ENCODE results near the gene RPS3. TPM values are rescaled to one million over a fixed set of nuclear protein-coding genes. Genes with fewer than 3 reads are reported as not detected.

Gene RPS3
- total and polyA plus RNA-seq, 9 of the 15 experiments (the other 6 are each of a cell fraction or from before 2014, with no cell fraction given), result 2,700 to 5,771 (median 3,679) TPM

- Histone ChIP-seq H3K9me1 (ENCODE audit: control insufficient read depth, insufficient read depth, low read length) (no peaks in the 10 kb centered on the region), H3K9me3 (replicated peaks; ENCODE audit: control insufficient read depth, insufficient read depth, low read depth, low read length) (no peaks in the 10 kb centered on the region), H3K36me3 (ENCODE audit: control insufficient read depth, insufficient read depth, low read length) (no peaks in the 10 kb centered on the region; the same call in 2 of the 3 replicates), H3K27ac (ENCODE audit: extremely low read depth, low read depth, low read length) (no peak overlapping the region), H3K9ac (ENCODE audit: insufficient read depth in 1 of 2, low read depth in 2 of 2, low read length in 2 of 2) (no peak overlapping the region), H3K4me2 (ENCODE audit: insufficient read depth, low read length) (no peak overlapping the region), H3K4me3 (no peak overlapping the region), H3K79me2 (ENCODE audit: control insufficient read depth, insufficient read depth, low read length) (no peaks in the 10 kb centered on the region), H3K4me1 (replicated peaks in 1 of 2; ENCODE audit: control insufficient read depth in 2 of 2, insufficient read depth in 2 of 2, low read length in 2 of 2) (peaks cover 0 to 9% of the 10 kb centered on the region in 2 experiments; a peak in 1 of 5 replicates), H2AFZ (ENCODE audit: low read depth, low read length) (no peak overlapping the region), H3K27me3 (ENCODE audit: control insufficient read depth in 2 of 2, insufficient read depth in 2 of 2, low read length in 2 of 2) (no peaks in the 10 kb centered on the region), H4K20me1 (replicated peaks; ENCODE audit: control insufficient read depth, insufficient read depth, low read length) (no peaks in the 10 kb centered on the region)
- CTCF ChIA-PET (ENCODE audit: low intra/inter-chr PET ratio), result no interaction called here
- 57% methylated on average over 7 of the region's 7 CpGs for WGBS (ENCODE audit: insufficient coverage, low coverage, missing lambda C conversion rate)
- no TSS peak for BruUV-seq (replicated peaks)
- ATAC-seq, result no peak
- no peak for FAIRE-seq
- DNase-seq (ENCODE audit: extremely low read depth in 1 of 4, low spot score in 3 of 4), result no peak
- in situ Hi-C loops (cut with MboI), result no loop called here
- intact Hi-C loops (cut with micrococcal nuclease), result no loop called here
- POLR2A ChIA-PET, result interaction anchor here (0.5 kb wide), 1 partner anchor 873 kb away, joined by 4 read pairs; no protein-coding TSS in a partner anchor
- TF ChIP-seq CHD2 (IDR thresholded peaks at IDR 0.05; ENCODE audit: low read depth, low read length), result no peak
- no peak for TF ChIP-seq ZNF785 (CRISPR knock-in tag; IDR thresholded peaks at IDR 0.05)
- TF ChIP-seq, protein P1, sequence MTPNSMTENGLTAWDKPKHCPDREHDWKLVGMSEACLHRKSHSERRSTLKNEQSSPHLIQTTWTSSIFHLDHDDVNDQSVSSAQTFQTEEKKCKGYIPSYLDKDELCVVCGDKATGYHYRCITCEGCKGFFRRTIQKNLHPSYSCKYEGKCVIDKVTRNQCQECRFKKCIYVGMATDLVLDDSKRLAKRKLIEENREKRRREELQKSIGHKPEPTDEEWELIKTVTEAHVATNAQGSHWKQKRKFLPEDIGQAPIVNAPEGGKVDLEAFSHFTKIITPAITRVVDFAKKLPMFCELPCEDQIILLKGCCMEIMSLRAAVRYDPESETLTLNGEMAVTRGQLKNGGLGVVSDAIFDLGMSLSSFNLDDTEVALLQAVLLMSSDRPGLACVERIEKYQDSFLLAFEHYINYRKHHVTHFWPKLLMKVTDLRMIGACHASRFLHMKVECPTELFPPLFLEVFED (CRISPR knock-in tag; conservative IDR thresholded peaks at IDR 0.05), result no peak
- no peak for TF ChIP-seq RB1 (IDR thresholded peaks at IDR 0.05; ENCODE audit: low read depth)
- no peak for TF ChIP-seq SMARCE1 (IDR thresholded peaks at IDR 0.05)
- no peak for TF ChIP-seq TRIM28 (IDR thresholded peaks at IDR 0.05)
- TF ChIP-seq YY1 (IDR thresholded peaks at IDR 0.05; ENCODE audit: borderline replicate concordance in 1 of 3, control insufficient read depth in 1 of 3, extremely low read depth in 1 of 3, insufficient read depth in 3 of 3, insufficient read length in 1 of 3, insufficient replicate concordance in 2 of 3, low read depth in 1 of 3, low read length in 2 of 3), result no peak
- TF ChIP-seq ERF (CRISPR knock-in tag; IDR thresholded peaks at IDR 0.05), result no peak
- TF ChIP-seq, protein P2, sequence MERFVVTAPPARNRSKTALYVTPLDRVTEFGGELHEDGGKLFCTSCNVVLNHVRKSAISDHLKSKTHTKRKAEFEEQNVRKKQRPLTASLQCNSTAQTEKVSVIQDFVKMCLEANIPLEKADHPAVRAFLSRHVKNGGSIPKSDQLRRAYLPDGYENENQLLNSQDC (CRISPR knock-in tag; IDR thresholded peaks at IDR 0.05), result no peak
- TF ChIP-seq ZNF512 (tag; IDR thresholded peaks at IDR 0.05), result no peak
- TF ChIP-seq, protein P3, sequence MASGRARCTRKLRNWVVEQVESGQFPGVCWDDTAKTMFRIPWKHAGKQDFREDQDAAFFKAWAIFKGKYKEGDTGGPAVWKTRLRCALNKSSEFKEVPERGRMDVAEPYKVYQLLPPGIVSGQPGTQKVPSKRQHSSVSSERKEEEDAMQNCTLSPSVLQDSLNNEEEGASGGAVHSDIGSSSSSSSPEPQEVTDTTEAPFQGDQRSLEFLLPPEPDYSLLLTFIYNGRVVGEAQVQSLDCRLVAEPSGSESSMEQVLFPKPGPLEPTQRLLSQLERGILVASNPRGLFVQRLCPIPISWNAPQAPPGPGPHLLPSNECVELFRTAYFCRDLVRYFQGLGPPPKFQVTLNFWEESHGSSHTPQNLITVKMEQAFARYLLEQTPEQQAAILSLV (tag; IDR thresholded peaks at IDR 0.05), result no peak
- no peak for TF ChIP-seq HDAC3 (IDR thresholded peaks at IDR 0.05; ENCODE audit: borderline replicate concordance, partially characterized antibody)
- no peak for TF ChIP-seq ZFP1 (CRISPR knock-in tag; IDR thresholded peaks at IDR 0.05)
- no peak for TF ChIP-seq KDM5B (IDR thresholded peaks at IDR 0.05; ENCODE audit: insufficient replicate concordance, low read depth, low read length)
- TF ChIP-seq SETDB1 (IDR thresholded peaks at IDR 0.05; ENCODE audit: low read length), result no peak
- TF ChIP-seq, protein P4, sequence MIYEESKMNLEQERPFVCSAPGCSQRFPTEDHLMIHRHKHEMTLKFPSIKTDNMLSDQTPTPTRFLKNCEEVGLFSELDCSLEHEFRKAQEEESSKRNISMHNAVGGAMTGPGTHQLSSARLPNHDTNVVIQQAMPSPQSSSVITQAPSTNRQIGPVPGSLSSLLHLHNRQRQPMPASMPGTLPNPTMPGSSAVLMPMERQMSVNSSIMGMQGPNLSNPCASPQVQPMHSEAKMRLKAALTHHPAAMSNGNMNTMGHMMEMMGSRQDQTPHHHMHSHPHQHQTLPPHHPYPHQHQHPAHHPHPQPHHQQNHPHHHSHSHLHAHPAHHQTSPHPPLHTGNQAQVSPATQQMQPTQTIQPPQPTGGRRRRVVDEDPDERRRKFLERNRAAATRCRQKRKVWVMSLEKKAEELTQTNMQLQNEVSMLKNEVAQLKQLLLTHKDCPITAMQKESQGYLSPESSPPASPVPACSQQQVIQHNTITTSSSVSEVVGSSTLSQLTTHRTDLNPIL (CRISPR knock-in tag; IDR thresholded peaks at IDR 0.05), result no peak
- no peak for TF ChIP-seq ZNF23 (CRISPR knock-in tag; IDR thresholded peaks at IDR 0.05)
- no peak for TF ChIP-seq POLR2AphosphoS2 (IDR thresholded peaks at IDR 0.05; ENCODE audit: low read length)
These were observed 50.9 kb downstream of the RPS3 start for GRCh38 chr11:75450236-75450635.

Measured in K562 (cell line).